Left forelimb (tissue), 1 donor: ENCODE measurements around the gene FZR1.
"Not testable (repeated sequence)": the region's sequence is repeated elsewhere in the genome, so short reads cannot be mapped to it uniquely, and the experiment has no call there.

Source experiments
- DNase-seq: peaks from one replicate; pipeline ENCODE4 v3.0.0-alpha.2; 2018; ENCODE audit warnings: low spot score

The FZR1 gene

GRCh38 chr19:3514930-3515329 is 8.8 kb downstream of the FZR1 start:
- DNase-seq: no peak

DNA sequence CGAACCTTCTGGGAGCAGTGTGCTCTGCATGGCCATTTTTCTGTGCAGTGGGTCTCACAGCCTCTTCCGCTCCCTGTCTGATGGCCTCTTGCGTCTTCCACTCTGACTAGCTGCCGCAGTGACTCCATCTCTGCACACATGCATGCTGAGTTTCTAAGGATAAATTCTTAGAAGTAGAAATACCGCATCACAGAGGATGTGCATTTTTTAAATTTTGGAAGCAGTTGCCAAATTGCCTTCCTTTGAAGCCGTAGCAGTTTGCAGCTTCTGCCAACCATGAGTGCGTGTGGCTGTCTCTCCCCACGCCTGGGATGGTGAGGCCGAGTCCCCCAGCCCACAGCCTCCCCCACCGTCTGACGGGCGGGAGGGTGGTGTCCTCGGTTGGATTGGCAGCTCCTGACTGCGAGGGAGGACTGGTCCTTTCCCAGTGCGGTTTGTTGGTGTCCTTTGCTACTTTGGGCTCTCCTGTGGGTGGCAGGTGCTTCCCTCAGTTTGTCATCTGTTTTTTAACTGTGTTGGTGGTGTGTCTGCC is 9.8 kb downstream of the FZR1 start:
- DNase-seq: no peak

DNA sequence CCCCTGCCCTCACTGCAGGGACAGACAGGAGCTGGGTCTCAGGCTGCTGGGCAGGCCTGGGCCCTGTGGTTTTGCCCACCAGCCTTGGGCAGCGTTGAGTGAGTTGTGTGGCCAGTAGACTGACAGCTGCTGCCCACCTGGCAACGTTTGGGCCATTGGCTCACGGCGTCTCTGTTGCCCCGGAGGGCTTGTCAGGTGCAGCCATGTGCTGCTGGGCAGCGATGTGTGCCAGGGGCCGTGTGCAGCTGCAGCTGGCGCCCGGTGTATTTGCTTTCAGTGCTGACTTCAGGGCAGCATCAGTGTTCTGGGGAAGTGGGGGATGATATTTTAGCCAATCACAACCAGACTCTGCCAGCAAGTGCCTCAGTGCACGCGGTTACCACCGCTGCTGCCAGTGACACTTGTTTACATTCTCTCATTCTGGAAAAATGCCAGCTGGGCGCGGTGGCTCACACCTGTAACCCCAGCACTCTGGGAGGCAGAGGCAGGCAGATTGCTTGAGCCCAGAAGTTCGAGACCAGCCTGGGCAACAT is 10.6 kb downstream of the FZR1 start:
- DNase-seq: no peak

- DNase-seq: no peak
These were observed 11.5 kb downstream of the FZR1 start for GRCh38 chr19:3517638-3518037.

- DNase-seq: no peak
These were observed 12.1 kb downstream of the FZR1 start for GRCh38 chr19:3518255-3518654.

- no peak for DNase-seq
These were observed 12.5 kb downstream of the FZR1 start for GRCh38 chr19:3518659-3519058.

DNA sequence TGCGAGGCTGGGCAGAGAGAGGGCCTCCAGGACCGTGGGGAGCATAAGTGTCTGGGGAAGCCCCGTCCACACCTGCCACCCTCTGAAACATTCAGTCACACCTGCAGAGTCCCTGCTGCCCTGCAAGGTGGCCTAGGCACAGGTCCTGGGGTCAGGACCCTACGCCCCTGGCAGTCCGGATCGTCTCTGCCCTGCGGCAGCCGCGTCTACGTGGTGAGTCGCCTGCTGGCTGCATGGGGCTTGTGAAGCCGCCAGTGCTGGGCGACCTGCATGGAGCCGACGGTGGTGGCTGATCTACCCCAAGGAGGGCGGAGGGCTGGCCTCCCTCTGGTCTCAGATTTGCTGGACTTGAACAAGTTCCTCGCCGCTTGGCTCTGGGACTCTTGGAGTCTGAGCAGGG is 13.0 kb downstream of the FZR1 start:
- no peak for DNase-seq

GRCh38 chr19:3520166-3521103 is 14.3 kb downstream of the FZR1 start:
- DNase-seq: no peak

DNA sequence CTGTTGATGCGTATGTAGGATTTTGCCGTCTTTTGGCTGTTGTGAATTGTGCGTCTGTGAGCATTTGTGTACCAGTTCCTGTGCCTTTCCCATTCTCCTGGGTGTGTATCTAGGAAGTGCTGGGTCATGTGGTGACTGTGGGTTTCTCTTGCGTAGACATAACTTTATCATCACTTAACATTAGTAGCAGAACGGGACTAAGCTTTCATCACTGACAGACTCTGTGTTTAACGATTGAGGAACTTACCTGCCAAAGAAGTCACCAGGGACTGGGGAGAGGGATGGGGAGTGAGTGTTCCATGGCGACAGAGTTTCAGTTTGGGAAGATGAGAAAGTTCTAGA is 15.0 kb downstream of the FZR1 start:
- DNase-seq: no peak

GRCh38 chr19:3522421-3523360 is 16.6 kb downstream of the FZR1 start:
- DNase-seq: no peak

GRCh38 chr19:3523361-3524077 is 17.4 kb downstream of the FZR1 start:
- DNase-seq: no peak

DNA sequence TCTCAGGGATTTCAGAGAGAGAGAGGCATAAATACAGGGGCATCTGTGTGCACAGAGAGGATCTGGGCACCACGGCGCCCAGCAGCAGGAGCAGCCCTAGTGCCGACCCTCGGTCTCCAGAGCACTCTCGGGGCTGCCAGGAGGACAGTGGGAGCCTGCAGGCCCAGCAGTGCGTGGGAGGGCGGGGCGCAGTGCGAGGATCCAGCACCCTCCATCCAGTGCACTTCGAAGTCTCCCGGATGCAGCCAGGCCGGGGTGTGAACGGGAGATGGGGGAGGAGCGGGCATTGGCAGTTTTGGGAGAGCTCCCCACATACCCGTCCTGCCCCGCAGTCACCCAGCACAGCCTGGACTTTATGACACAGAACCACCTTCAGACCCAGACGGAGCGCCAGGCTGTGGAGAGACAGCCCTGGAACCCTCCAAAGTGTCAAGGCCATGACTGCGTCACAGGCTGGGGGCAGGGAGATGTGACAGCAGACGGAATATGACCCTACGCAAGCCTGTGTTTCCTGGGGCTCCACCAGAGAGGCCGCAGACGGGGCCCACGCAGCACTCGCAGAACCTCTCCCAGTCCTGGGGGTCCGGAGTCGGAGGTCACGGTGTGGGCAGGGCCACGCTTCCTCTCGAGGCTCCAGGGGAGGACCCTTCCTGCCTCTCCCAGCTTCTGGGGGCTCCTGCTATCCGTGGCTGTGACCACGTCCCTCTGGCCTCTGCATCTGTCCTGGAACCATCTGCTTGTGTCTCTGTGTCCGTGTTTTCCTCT is 18.1 kb downstream of the FZR1 start:
- DNase-seq: no peak

DNA sequence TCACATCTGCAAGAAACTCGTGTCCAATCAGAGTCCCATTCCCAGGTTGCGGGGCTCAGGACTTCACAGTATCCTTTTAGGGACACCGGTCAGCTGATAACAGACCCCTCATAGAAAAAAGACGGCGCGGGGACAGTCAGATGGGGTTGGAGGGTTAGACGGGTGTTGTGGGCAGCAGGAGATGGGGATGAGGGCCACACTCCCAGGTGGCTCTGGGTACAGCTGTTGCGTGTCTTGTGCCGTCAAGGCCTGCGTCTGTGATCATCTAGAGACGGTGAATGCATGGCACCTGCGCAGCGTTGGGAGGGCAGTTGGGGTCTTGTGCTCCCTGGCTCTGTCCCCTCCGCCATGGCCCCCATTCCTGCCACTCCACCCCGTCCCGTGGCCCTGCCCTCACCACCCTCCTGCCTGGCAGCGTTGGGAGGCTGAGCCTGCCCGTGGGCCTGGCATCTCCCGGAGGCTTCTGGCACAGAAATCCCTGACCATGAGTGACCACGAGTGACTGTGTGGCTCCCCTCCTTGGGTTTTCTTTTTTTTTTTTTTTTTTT is 18.9 kb downstream of the FZR1 start:
- DNase-seq: no peak

- no peak for DNase-seq
These were observed 20.6 kb downstream of the FZR1 start for GRCh38 chr19:3526507-3527237.

DNA sequence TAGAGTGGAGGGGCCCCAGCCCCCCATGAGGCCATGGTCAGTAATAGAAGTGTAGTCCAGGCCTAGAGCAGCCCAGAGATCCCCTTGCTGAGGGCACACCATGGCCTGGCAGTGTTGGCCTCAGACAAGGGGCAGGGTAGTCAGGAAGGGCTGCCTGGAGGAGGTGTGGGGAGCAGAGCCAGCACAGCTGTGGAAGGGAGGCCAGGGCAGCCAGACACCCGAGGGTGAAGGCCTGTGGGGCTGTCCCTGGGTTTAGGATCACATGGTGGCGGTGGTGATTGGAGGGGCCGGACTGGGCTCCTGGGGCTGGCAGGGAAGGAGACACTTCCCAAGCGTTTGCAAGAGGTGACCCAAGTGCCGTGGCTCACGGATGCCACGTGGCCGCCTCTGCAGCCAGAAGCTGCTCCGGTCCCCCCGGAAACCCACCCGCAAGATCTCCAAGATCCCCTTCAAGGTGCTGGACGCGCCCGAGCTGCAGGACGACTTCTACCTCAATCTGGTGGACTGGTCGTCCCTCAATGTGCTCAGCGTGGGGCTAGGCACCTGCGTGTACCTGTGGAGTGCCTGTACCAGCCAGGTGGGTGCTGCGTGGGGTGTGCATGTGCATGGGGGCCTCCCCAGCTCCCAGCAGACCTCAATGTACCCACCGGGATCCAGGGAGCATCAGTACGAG is 21.3 kb downstream of the FZR1 start:
- no peak for DNase-seq

GRCh38 chr19:3528080-3528479 is 22.0 kb downstream of the FZR1 start:
- DNase-seq: no peak

GRCh38 chr19:3528539-3529211 is 22.6 kb downstream of the FZR1 start:
- no peak for DNase-seq

DNA sequence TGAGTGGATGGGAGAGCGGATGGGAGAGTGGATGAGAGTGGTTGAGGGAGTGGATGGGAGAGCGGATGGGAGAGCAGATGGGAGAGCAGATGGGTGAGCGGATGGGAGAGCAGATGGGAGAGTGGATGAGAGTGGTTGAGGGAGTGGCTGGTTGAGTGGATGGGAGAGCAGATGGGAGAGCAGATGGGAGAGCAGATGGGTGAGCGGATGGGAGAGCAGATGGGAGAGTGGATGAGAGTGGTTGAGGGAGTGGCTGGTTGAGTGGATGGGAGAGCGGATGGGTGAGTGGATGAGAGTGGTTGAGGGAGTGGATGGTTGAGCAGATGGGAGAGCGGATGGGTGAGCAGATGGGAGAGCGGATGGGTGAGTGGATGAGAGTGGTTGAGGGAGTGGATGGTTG is 23.2 kb downstream of the FZR1 start:
- DNase-seq: not testable (repeated sequence)

DNA sequence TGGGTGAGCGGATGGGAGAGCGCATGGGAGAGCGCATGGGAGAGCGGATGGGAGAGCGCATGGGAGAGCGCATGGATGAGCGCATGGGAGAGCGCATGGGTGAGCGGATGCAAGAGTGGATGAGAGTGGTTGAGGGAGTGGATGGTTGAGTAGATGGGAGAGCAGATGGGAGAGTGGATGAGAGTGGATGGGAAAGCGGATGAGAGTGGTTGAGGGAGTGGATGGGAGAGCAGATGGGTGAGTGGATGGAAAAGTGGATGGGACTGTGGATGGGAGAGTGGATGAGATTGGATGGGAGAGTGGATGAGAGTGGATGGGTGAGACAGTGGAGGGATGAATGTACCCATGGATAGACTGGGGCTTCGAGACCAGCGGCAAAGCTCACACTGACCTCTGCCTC is 24.3 kb downstream of the FZR1 start:
- DNase-seq: no peak
